Right cardiac atrium (tissue), 5 donors: ENCODE data around the gene SGTB. TPM values are rescaled to one million over a fixed set of nuclear protein-coding genes. Genes with fewer than 3 reads are reported as not detected.

Experiments
- ATAC-seq, 2 donors: fragments of 200-7000 bp; cut with Tn5 transposase; one replicate each; pipeline versions ENCODE4 v1.8.0 to v1.9.1; 2020; ENCODE audit warnings: moderate library complexity in 2 of 2, mild to moderate bottlenecking in 1 of 2
- DNase-seq, 3 donors: peaks; one replicate each; pipeline ENCODE4 v3.0.0-alpha.2; 2020
- H3K27ac ChIP-seq: one replicate; pipeline ENCODE4 v1.5.1; 2013; ENCODE audit warnings: mild to moderate bottlenecking, low read length, control low read depth, moderate library complexity
- H3K27me3 ChIP-seq: one replicate; pipeline ENCODE4 v1.6.1; 2013; ENCODE audit not compliant: control insufficient read depth, insufficient read depth
- H3K4me1 ChIP-seq: one replicate; pipeline ENCODE4 v1.6.1; 2013; ENCODE audit warnings: low read length; ENCODE audit not compliant: control insufficient read depth, insufficient read depth
- H3K4me3 ChIP-seq: one replicate; pipeline ENCODE4 v1.5.1; 2013; ENCODE audit warnings: low read length, control low read depth
- H3K9me3 ChIP-seq: one replicate; pipeline ENCODE4 v1.6.1; 2013; ENCODE audit warnings: low read length; ENCODE audit not compliant: control insufficient read depth
- WGBS: extraction: QIAGEN DNeasy Blood & Tissue Kit; methylation state at CpG from one replicate; pipeline ENCODE4 v1.1.7; 2013; 5-methylcytosine and 5-hydroxymethylcytosine counted together
- intact Hi-C, 4 donors: fragments of 100-400 bp; cut with DNase I; formaldehyde crosslinking; loops; one replicate each; pipeline versions ENCODE4 v1.11.0 to v1.14.0; 2022 to 2023
- polyA plus RNA-seq: library from polyadenylated mRNA; stranded (reverse); fragments of 200-250 nt; gene quantifications from one replicate; pipeline ENCODE4 v1.2.3, GENCODE V29; 2013
- total RNA-seq, 4 donors: library from RNA; stranded (reverse); fragmentation: NEBNext Ultra II Directional; extraction: Animal tissue kit (Norgen Biotek cat#: 25700); gene quantifications; one replicate each; pipeline ENCODE4 v1.2.1, GENCODE V29; 2021
- donor health status: healthy with polysubstance abuse.
- donor health status: DM: no; HTN: yes; CAD: no.
- donor health status: DM: no; HTN: no; CAD: no.
- donor health status: DM: no; HTN: yes; CAD: no; lungs with severe emphysema.
- donor health status: DM: yes; HTN: yes; CAD: no.

The SGTB gene
- total and polyA plus RNA-seq, 5 donors, result 2.6 to 10.2 (median 9.0) TPM

GRCh38 chr5:65758546-65759144 lies 36.7 kb upstream of the SGTB start:
- DNase-seq, result no peak
- H3K4me1 ChIP-seq, result no peaks in the 10 kb centered on the region
- no peak for ATAC-seq
- no peak overlapping the region for H3K4me3 ChIP-seq
- H3K9me3 ChIP-seq, result no peaks in the 10 kb centered on the region
- no peak overlapping the region for H3K27ac ChIP-seq
- H3K27me3 ChIP-seq, result no peaks in the 10 kb centered on the region
- 81% methylated on average over 4 of the region's 4 CpGs for WGBS
- intact Hi-C loops, result no loop called here

DNA sequence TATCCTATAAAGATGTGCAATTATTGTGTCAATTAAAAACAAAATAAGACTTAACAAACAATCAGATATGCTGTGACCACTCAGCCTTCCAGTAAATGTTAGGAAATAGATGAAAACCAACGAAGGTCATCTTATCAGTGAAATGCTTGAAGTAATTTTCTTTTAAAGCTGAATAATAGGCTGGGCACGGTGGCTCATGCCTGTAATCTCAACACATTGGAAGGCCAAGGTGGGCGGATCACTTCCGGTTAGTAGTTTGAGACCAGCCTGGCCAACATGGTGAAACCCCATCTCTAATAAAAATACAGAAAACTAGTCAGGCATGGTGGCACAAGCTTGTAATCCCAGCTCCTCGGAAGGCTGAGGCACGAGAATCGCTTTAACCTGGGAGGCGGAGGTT lies 31.3 kb upstream of the SGTB start:
- WGBS, result 84% methylated on average over 8 of the region's 8 CpGs
- no peaks in the 10 kb centered on the region for H3K27me3 ChIP-seq
- H3K4me3 ChIP-seq, result no peak overlapping the region
- intact Hi-C loops, result no loop called here
- no peaks in the 10 kb centered on the region for H3K9me3 ChIP-seq
- H3K4me1 ChIP-seq, result no peaks in the 10 kb centered on the region
- no peak overlapping the region for H3K27ac ChIP-seq
- ATAC-seq, result no peak
- DNase-seq, result no peak

DNA sequence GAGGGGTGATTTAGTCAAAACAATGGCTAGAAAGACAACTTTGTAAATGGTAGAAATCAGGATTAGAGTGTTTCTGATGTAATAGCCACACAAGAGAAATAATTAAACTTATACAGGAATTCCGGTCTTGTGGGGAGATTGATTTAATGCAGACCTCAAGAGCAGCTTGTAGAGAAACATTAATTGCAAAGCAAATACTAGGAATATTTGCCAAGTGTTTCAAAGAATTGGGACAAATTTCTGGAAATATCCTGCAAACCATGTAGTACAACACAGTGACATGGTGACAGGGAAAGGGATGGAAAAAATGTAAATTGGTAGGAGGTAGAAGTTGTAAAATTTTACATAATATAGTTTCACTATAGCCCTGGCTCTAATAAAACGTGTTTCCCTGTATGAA lies 29.0 kb upstream of the SGTB start:
- 90% methylated on average over 2 of the region's 2 CpGs for WGBS
- Histone ChIP-seq H3K4me1 (no peaks in the 10 kb centered on the region), H3K4me3 (no peak overlapping the region), H3K27me3 (no peaks in the 10 kb centered on the region), H3K9me3 (no peaks in the 10 kb centered on the region), H3K27ac (no peak overlapping the region)
- intact Hi-C loops, result no loop called here
- no peak for DNase-seq
- ATAC-seq, result no peak

DNA sequence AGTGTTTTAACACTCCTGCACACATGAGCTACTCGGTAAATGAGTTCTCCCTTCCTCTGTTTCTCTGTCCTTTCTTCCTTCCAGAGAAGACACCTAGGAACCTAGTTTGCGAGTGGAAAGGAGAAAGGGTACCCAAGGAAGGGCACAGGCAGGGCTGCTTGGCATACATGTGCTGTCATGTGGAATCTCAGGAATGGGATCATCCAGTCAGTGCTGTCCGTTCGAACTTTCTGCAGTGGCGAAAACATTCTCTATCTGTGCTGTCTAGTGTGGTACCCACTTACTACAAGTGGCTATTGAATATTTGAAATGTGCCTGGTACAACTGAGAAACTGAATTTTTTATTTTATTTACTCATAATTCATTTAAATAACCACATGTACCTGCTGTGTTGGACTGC lies 28.0 kb upstream of the SGTB start:
- DNase-seq, result no peak
- WGBS, result 69% methylated on average over 5 of the region's 5 CpGs
- no peak overlapping the region for H3K27ac ChIP-seq
- H3K27me3 ChIP-seq, result no peaks in the 10 kb centered on the region
- intact Hi-C loops, result no loop called here
- peak; percentile 53 to 62 for ATAC-seq
- H3K4me3 ChIP-seq, result no peak overlapping the region
- H3K4me1 ChIP-seq, result no peaks in the 10 kb centered on the region
- H3K9me3 ChIP-seq, result no peaks in the 10 kb centered on the region

- intact Hi-C loops, result no loop called here
- Histone ChIP-seq H3K4me3 (no peak overlapping the region), H3K4me1 (no peaks in the 10 kb centered on the region), H3K27me3 (no peaks in the 10 kb centered on the region), H3K9me3 (no peaks in the 10 kb centered on the region), H3K27ac (no peak overlapping the region)
- ATAC-seq, result no peak
- 100% methylated on average over 1 of the region's 1 CpG for WGBS
- DNase-seq, result no peak
Observed at GRCh38 chr5:65749221-65749844, 27.4 kb upstream of the SGTB start.

DNA sequence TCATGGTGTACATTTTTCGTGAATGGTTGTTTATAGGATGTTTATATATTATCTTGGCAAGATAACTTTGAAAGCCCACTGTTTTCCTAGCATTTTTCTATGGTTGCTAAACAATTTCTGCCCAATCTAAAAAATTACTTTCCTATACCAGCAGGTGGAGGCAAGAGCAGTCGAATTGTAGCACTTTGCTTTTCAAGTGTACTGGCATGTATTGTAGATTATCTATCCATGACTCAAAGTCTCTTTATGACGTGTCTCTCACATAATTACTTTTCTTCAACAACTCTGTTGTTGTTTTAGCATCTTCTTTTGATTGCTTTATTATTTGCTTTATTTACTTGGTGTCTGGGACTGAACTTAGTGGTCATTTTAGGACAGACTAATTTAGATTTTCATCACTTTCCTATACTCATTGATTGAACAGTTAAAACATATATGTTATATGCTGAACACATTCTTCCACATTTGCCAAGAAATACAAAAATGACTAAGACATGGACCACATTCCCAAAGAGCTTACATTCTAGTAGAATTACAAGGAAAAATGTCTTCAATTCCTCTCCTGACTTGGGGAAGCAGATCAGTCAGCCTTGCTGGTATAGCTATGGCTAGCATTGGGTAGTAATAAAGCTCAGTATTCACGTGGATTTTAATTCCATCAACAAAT lies 20.8 kb upstream of the SGTB start:
- Histone ChIP-seq H3K27me3 (no peaks in the 10 kb centered on the region), H3K27ac (no peak overlapping the region), H3K9me3 (no peaks in the 10 kb centered on the region), H3K4me1 (no peaks in the 10 kb centered on the region), H3K4me3 (no peak overlapping the region)
- 31% methylated on average over 4 of the region's 4 CpGs for WGBS
- intact Hi-C loops, result no loop called here
- ATAC-seq (peak in 1 of 2 donors; percentile 48), DNase-seq (no peak)

GRCh38 chr5:65739162-65739561 lies 17.3 kb upstream of the SGTB start:
- Histone ChIP-seq H3K9me3 (no peaks in the 10 kb centered on the region), H3K4me3 (no peak overlapping the region), H3K27ac (no peak overlapping the region), H3K4me1 (no peaks in the 10 kb centered on the region), H3K27me3 (no peaks in the 10 kb centered on the region)
- intact Hi-C loops, result no loop called here
- DNase-seq, result no peak
- ATAC-seq, result no peak

GRCh38 chr5:65738305-65738704 lies 16.4 kb upstream of the SGTB start:
- no peaks in the 10 kb centered on the region for H3K27me3 ChIP-seq
- H3K4me3 ChIP-seq, result no peak overlapping the region
- H3K27ac ChIP-seq, result no peak overlapping the region
- H3K4me1 ChIP-seq, result no peaks in the 10 kb centered on the region
- no peak for DNase-seq
- no peaks in the 10 kb centered on the region for H3K9me3 ChIP-seq
- 89% methylated on average over 4 of the region's 4 CpGs for WGBS
- intact Hi-C loops, result no loop called here
- no peak for ATAC-seq

GRCh38 chr5:65737842-65738241 lies 15.9 kb upstream of the SGTB start:
- H3K27me3 ChIP-seq, result no peaks in the 10 kb centered on the region
- H3K4me1 ChIP-seq, result no peaks in the 10 kb centered on the region
- ATAC-seq (no peak), DNase-seq (no peak)
- intact Hi-C loops, result no loop called here
- no peaks in the 10 kb centered on the region for H3K9me3 ChIP-seq
- H3K4me3 ChIP-seq, result no peak overlapping the region
- 89% methylated on average over 7 of the region's 7 CpGs for WGBS
- no peak overlapping the region for H3K27ac ChIP-seq

DNA sequence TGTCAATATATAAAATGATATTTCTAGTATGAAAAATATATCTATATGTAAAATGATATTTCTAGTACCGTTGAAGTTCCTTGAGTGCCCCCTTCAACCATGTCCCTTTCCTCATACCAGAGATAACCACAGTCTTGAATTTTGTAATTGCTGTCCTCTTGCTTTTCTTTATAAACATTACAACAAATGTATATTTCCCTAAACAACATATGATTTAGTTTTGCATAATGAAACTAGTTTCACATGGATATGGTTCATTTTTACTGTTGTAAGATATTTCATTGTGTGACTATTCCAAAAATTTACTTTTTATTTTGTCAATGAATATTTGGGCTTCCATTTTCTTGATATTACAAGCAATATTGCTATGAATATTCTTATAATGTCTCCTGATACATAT lies 14.1 kb upstream of the SGTB start:
- Histone ChIP-seq H3K27me3 (no peaks in the 10 kb centered on the region), H3K27ac (no peak overlapping the region), H3K9me3 (no peaks in the 10 kb centered on the region), H3K4me1 (no peaks in the 10 kb centered on the region), H3K4me3 (no peak overlapping the region)
- DNase-seq, result no peak
- WGBS, result 53% methylated on average over 1 of the region's 1 CpG
- intact Hi-C loops, result no loop called here
- ATAC-seq, result no peak

DNA sequence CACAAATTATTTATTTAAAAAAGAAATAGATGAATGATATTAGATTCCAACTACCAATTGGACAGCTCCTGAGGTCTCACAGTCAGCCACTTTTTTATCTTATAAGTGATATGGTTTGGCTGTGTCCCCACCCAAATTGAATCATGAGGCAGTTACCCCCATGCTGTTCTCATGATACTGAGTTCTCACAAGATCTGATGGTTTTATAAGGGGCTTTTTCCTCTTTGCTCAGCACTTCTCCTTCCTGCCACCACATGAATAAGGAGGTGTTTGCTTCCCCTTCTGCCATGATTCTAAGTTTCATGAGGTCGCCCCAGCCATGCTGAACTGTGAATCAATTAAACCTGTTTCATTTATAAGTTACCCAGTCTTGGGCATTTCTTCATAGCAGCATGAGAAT lies 13.0 kb upstream of the SGTB start:
- no peaks in the 10 kb centered on the region for H3K27me3 ChIP-seq
- no peak for DNase-seq
- 86% methylated on average over 1 of the region's 1 CpG for WGBS

More for the DNA sequence above, 13.0 kb upstream of the SGTB start:
- Histone ChIP-seq H3K9me3 (no peaks in the 10 kb centered on the region), H3K4me1 (no peaks in the 10 kb centered on the region), H3K27ac (no peak overlapping the region), H3K4me3 (no peak overlapping the region)
- intact Hi-C loops, result no loop called here
- ATAC-seq, result no peak
